Ishikawa (cell line): ENCODE measurements around the gene APOBEC3G.

Experiments used
- CEBPB ChIP-seq: IDR thresholded peaks from 2 replicates; pipeline ENCODE4 v1.6.1; 2012
- CREB1 ChIP-seq: IDR thresholded peaks from 2 replicates; pipeline ENCODE4 v1.6.1; 2012; ENCODE audit warnings: low read depth
- EP300 ChIP-seq: IDR thresholded peaks from 2 replicates; pipeline ENCODE4 v1.6.1; 2012; ENCODE audit warnings: borderline replicate concordance
- FOXM1 ChIP-seq: IDR thresholded peaks from 2 replicates; pipeline ENCODE4 v1.6.1; 2012; ENCODE audit warnings: low read depth, borderline replicate concordance
- NFIC ChIP-seq: IDR thresholded peaks from 2 replicates; pipeline ENCODE4 v1.6.1; 2012
- RAD21 ChIP-seq: IDR thresholded peaks from 2 replicates; pipeline ENCODE4 v1.6.1; 2012; ENCODE audit warnings: low read depth
- TAF1 ChIP-seq: IDR thresholded peaks from 2 replicates; pipeline ENCODE4 v1.6.1; 2012; ENCODE audit warnings: low read depth, mild to moderate bottlenecking
- TCF12 ChIP-seq: IDR thresholded peaks from 2 replicates; pipeline ENCODE4 v1.6.1; 2012; ENCODE audit warnings: low read depth
- TEAD4 ChIP-seq: IDR thresholded peaks from 2 replicates; pipeline ENCODE4 v1.6.1; 2012
- YY1 ChIP-seq: IDR thresholded peaks from 2 replicates; pipeline ENCODE4 v1.6.1; 2012; ENCODE audit warnings: low read depth
- ZBTB7A ChIP-seq: IDR thresholded peaks from 2 replicates; pipeline ENCODE4 v1.6.1; 2012; ENCODE audit warnings: low read depth
- TF ChIP-seq, protein P1 (sequence below): IDR thresholded peaks from 2 replicates; pipeline ENCODE4 v1.6.1; 2012
- TF ChIP-seq, protein P2 (sequence below): IDR thresholded peaks from 2 replicates; pipeline ENCODE4 v1.6.1; 2012
- TF ChIP-seq, protein P3 (sequence below): IDR thresholded peaks from 2 replicates; pipeline ENCODE4 v1.6.1; 2012; ENCODE audit warnings: low read depth, mild to moderate bottlenecking

DNA sequence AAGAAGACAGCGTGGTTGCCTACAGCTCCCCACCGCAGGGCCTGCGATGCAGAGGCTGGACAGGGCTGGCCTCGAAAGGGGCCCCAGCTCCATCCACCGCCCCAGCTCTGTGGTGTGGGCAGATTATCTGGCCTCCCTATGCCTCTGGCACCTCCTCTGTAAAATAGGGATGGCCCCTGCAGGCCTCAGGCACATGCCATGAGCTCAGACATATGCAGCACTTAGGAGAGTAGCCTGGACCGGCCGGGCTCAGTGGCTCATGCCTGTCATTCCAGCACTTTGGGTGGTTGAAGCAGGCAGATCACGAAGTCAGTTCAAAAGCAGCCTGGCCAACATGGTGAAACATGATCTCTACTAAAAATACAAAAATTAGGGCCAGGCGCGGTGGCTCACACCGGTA lies 48.8 kb upstream of the APOBEC3G start:
- TF ChIP-seq YY1 (no peak), RAD21 (no peak), TAF1 (no peak), CREB1 (no peak), TCF12 (no peak), CEBPB (no peak), EP300 (no peak), FOXM1 (no peak), NFIC (no peak), ZBTB7A (no peak), TEAD4 (no peak)
- TF ChIP-seq, protein P1, sequence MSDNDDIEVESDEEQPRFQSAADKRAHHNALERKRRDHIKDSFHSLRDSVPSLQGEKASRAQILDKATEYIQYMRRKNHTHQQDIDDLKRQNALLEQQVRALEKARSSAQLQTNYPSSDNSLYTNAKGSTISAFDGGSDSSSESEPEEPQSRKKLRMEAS: no peak
- TF ChIP-seq, protein P2, sequence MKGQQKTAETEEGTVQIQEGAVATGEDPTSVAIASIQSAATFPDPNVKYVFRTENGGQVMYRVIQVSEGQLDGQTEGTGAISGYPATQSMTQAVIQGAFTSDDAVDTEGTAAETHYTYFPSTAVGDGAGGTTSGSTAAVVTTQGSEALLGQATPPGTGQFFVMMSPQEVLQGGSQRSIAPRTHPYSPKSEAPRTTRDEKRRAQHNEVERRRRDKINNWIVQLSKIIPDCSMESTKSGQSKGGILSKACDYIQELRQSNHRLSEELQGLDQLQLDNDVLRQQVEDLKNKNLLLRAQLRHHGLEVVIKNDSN: no peak
- TF ChIP-seq, protein P3, sequence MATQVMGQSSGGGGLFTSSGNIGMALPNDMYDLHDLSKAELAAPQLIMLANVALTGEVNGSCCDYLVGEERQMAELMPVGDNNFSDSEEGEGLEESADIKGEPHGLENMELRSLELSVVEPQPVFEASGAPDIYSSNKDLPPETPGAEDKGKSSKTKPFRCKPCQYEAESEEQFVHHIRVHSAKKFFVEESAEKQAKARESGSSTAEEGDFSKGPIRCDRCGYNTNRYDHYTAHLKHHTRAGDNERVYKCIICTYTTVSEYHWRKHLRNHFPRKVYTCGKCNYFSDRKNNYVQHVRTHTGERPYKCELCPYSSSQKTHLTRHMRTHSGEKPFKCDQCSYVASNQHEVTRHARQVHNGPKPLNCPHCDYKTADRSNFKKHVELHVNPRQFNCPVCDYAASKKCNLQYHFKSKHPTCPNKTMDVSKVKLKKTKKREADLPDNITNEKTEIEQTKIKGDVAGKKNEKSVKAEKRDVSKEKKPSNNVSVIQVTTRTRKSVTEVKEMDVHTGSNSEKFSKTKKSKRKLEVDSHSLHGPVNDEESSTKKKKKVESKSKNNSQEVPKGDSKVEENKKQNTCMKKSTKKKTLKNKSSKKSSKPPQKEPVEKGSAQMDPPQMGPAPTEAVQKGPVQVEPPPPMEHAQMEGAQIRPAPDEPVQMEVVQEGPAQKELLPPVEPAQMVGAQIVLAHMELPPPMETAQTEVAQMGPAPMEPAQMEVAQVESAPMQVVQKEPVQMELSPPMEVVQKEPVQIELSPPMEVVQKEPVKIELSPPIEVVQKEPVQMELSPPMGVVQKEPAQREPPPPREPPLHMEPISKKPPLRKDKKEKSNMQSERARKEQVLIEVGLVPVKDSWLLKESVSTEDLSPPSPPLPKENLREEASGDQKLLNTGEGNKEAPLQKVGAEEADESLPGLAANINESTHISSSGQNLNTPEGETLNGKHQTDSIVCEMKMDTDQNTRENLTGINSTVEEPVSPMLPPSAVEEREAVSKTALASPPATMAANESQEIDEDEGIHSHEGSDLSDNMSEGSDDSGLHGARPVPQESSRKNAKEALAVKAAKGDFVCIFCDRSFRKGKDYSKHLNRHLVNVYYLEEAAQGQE: no peak
